Large intestine (tissue), 1 donor: Measurements from ENCODE around the gene SHF. TPM values are rescaled to one million over a fixed set of nuclear protein-coding genes. Genes with fewer than 3 reads are reported as not detected.

Source experiments
- polyA plus RNA-seq: library from polyadenylated mRNA; unstranded; fragments of 120-200 nt; gene quantifications from one replicate; pipeline ENCODE4 v1.2.1, GENCODE V29; 2013

Gene SHF
- polyA plus RNA-seq, 1 donor, result 13.4 TPM

Other genes with a start within 250 kb of the SHF start
- not detected for gene TERB2, start 231.3 kb downstream of the SHF start, polyA plus RNA-seq
- gene SORD, start 164.8 kb downstream of the SHF start, polyA plus RNA-seq, result 61.1 TPM
- 0.04 TPM for gene DUOX2, start 73.8 kb downstream of the SHF start, polyA plus RNA-seq
- gene DUOXA2, start 73.6 kb downstream of the SHF start, polyA plus RNA-seq, result not detected
- 0.15 TPM for gene DUOXA1, start 58.1 kb downstream of the SHF start, polyA plus RNA-seq
- gene DUOX1, start 58.0 kb downstream of the SHF start, polyA plus RNA-seq, result 2.6 TPM
- 16.8 TPM for gene SLC28A2, start 64.3 kb upstream of the SHF start, polyA plus RNA-seq
- 149 TPM for gene GATM, start 190.6 kb upstream of the SHF start, polyA plus RNA-seq